ENCODE data around the gene DNAJB14.

DNA sequence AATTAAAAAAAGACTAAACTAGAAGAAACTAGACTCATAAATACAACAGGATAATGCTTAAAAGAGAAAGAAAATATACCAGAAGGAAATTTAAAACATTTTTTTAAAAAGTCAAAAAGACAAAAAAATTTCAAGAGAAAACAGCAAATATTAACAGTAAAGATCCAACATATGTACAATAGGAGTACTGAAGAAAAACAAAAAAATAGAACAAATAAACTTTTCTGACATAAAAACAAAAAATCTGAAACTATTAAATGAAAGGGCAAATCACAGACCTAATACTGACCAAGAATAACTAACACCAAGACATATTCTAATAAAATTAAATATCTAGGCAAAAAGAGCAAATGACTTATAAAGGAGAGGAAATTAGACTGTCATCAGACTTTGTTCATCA, 11.5 kb downstream of the DNAJB14 start:
- TF ChIP-seq, protein P1, sequence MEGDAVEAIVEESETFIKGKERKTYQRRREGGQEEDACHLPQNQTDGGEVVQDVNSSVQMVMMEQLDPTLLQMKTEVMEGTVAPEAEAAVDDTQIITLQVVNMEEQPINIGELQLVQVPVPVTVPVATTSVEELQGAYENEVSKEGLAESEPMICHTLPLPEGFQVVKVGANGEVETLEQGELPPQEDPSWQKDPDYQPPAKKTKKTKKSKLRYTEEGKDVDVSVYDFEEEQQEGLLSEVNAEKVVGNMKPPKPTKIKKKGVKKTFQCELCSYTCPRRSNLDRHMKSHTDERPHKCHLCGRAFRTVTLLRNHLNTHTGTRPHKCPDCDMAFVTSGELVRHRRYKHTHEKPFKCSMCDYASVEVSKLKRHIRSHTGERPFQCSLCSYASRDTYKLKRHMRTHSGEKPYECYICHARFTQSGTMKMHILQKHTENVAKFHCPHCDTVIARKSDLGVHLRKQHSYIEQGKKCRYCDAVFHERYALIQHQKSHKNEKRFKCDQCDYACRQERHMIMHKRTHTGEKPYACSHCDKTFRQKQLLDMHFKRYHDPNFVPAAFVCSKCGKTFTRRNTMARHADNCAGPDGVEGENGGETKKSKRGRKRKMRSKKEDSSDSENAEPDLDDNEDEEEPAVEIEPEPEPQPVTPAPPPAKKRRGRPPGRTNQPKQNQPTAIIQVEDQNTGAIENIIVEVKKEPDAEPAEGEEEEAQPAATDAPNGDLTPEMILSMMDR (IDR thresholded peaks at IDR 0.05), result no peak
- TF ChIP-seq POLR2A (IDR thresholded peaks at IDR 0.05) (no peak), POLR2AphosphoS5 (IDR thresholded peaks at IDR 0.05) (no peak)
